ENCODE data around the gene KRTAP10-6.

DNA sequence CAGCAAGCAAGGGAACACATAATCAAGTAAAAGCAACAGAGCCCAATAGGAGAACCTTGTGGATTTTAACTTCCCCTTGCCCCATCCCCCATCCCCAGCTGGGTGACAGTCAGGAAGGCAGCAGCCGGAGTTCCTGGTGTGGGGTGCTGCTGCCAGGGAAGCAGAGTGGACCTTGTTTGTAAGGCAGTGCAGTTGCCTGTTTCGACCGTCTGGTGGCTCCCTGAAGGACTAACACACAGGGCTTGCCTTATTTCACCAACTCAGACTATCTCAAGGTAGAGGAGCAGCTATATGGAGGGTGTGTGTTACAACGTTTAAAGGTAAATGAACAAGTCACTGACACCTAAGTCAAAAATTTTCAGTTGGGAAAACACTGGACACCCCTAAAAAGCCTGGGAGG lies 26.2 kb upstream of the KRTAP10-6 start:
- no peak for TF ChIP-seq EZH2 (IDR thresholded peaks at IDR 0.05; ENCODE audit: insufficient read depth, poor library complexity, severe bottlenecking)
- no peak for TF ChIP-seq EZH2phosphoT487 (IDR thresholded peaks at IDR 0.05; ENCODE audit: insufficient read depth, low read depth)
